ENCODE results near the gene YWHAE.
"Not testable (repeated sequence)": the region's sequence is repeated elsewhere in the genome, so short reads cannot be mapped to it uniquely, and the experiment has no call there.

The YWHAE gene

GRCh38 chr17:1373707-1374237 lies 26.2 kb downstream of the YWHAE start:
- DNase-seq, result no peak

- no peak for DNase-seq
Observed at GRCh38 chr17:1372618-1373017, 27.4 kb downstream of the YWHAE start.

- DNase-seq, result no peak
Observed at GRCh38 chr17:1371893-1372590, 28.0 kb downstream of the YWHAE start.

DNA sequence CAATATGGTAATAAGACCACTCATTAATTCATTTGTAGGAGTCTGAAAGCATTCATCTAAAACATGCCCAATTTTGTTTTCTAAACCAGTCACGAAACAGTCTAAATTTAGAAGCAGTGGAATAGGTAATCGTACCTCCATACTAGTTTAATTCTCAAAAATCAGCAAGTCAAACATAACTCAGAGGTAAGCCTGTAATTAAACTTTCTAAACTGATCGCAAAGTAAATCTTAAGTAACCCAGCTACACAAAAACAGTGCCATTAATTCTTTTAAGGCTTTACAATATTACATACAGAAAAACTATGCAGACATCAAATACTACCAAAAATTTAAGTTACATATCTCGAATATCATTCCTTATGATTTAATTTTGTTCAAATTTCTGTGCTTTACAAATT lies 31.4 kb downstream of the YWHAE start:
- no peak for DNase-seq

GRCh38 chr17:1367351-1367745 lies 32.7 kb downstream of the YWHAE start:
- no peak for DNase-seq

GRCh38 chr17:1366234-1366633 lies 33.8 kb downstream of the YWHAE start:
- DNase-seq, result no peak

DNA sequence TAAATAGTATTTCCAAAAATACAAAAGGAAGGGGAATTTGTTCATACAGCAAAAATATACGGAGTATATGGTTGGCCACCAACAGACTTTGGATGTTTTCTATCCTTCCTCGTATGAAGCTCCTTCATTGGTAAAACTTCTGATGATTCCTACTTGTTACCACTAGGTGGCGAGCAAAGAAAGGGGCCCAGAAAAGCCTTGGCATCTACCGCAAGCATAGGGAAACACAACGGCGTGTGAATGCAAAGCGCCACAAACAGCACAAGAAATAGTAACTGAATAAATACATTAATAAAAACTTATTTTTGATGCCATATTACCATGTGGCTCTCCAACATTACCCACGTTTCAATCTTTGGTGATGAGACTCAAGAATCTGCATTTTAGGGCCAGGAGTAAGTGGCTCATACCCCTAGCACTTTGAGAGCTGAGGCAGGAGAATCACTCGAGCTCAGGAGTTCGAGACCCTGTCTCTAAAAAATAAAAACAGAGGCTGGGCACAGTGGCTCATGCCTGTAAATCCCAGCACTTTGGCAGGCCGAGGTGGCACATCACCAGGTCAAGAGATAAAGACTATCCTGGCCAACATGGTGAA lies 34.5 kb downstream of the YWHAE start:
- DNase-seq, result peak; percentile 81 to 92 (median 85)

GRCh38 chr17:1362964-1363363 lies 37.1 kb downstream of the YWHAE start:
- peak; percentile 80 to 91 (median 88) for DNase-seq

DNA sequence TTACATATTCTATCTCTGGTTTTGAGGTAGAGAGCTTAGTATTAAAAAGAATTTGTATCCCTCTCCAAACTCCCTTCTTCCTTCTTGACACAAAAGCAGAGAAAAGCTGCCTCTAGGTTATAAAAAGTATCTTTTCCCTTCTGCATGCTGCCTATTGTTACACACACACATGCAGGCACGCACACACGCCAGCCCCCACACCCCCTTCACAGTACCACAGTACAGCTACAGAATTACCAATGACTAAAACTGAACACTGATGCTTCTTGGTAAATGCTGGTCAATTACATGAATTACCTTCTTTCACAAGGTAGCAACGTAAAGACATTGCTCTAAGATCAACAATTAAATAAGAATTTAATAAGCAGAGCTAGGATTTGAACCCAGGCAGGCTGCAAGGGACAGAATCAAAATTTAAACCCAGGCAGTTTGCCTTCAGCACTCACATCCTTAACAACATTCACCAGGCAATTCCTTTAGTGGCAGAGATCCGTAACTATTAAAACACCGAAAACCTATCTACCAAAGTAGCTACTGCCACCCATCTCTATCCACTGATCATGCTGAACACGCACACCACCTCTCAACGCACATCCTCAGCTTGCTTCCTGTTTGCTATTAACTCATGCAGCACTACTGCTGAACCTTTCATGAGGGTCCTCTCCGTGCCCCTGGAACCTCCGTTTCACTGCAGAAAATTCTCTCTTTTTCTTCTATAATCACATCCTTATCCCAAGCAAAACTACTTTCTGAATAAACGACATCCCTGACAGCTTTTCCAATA lies 37.8 kb downstream of the YWHAE start:
- no peak for DNase-seq

- DNase-seq, result no peak
Observed at GRCh38 chr17:1360975-1361374, 39.0 kb downstream of the YWHAE start.

- peak; percentile 33 to 53 (median 40) for DNase-seq
Observed at GRCh38 chr17:1360315-1360714, 39.7 kb downstream of the YWHAE start.

GRCh38 chr17:1354030-1354429 lies 46.0 kb downstream of the YWHAE start:
- DNase-seq, result no peak

DNA sequence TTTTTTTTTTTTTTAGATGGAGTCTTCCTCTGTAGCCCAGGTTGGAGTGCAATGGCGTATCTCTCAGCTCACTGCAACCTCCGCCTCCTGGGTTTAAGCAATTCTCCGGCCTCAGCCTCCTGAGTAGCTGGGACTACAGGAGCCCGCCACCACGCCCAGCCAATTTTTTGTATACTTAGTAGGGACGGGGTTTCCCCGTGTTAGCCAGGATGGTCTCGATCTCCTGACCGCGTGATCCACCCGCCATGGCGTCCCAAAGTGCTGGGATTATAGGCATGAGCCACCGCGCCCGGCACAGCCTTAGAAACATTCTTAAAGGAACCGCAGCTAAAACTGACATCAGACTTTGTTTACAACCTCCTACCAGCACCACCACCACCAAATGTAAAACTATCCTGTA lies 47.5 kb downstream of the YWHAE start:
- not testable (repeated sequence) for DNase-seq

DNA sequence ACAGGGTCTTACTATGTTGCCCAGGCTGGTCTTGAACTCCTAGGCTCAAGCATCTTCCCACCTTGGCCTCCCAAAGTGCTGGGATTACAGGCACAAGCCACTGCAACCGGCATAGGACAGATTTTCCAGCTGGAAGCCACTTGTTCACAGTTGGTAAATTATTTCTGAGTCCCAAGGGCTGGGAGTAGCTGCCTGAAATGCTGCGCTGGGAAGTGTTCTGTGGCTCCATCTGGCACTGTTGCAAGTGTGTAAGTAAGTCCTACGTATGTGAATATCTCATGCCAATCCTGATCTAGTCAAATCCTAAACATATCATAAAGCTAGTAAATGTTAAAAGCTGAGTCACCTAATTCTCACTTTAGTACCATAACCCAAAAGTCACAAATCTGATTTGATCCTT lies 48.1 kb downstream of the YWHAE start:
- DNase-seq, result no peak

- no peak for DNase-seq
Observed at GRCh38 chr17:1351275-1351674, 48.7 kb downstream of the YWHAE start.

DNA sequence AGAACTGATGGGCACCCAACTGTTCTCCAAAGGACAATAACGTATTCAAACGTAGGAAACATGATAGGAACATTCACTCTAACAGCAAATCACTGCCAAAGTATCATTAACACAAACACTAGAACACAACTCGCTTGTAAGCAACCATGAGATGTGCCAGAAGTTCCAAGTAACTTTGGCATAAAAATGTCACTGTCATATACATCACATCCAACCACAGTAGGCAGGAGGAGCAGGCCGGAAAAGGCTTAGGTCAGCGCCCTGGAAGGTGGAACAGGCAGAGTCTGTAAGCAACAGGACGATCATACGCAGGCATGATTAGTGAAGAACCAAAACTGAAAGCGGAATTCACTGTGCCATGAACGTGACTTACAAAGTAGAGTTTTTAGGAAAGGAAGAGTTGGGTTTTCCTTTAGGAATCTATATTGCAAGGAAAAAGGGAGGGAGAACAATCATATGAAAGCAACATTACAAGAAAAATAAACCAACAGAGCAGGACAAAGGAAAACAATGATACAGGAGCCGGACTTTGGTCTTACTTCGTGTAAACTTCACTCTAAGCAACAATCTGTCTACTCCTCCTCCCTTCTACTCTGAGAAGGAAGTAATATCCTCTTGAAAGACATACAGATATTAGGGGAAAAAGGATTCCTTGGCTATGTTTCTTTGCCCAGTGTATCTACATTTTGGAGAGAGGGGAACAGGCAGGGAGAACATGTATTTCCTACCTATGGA lies 52.3 kb downstream of the YWHAE start:
- DNase-seq, result peak in 2 of 3 donors; percentile 24

DNA sequence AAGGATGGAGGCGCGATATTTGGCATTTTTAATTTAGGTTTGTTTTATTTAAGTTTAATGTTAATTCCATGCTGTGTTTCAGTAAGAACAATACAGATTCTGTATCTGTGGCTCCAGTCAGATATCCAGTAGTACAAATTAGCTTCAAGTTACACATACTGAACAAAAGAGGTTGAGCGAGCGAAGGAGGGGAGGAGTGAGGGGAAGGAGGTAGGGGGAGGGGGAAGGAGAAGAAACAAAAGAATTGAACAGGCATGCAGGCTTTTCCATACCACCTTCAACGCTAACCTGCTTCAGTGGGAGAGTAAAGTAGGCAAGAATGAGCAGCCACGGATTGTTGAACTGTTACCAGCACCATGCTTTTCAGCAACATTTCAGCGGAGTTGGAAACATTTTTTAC lies 55.5 kb downstream of the YWHAE start:
- DNase-seq, result no peak

DNA sequence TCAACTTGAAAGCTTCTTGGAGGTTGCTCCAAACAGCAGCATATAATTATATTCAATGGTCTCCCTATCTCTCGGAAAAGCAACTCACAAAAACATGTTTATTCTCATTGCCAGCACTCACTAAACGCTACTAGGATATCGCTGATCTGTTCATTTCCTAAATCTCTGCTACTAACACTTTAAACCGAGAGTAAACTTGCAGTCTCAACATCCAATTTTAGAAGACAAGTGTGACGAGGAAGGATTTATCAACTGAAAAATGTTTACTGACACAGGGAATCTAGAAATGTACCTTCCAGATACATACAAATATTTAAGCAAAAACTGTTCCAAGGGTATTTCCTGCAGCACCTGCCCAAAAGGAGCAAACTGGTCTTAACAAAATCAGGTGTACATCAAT lies 56.5 kb downstream of the YWHAE start:
- no peak for DNase-seq

- DNase-seq, result no peak
Observed at GRCh38 chr17:1340371-1340770, 59.7 kb downstream of the YWHAE start.

DNA sequence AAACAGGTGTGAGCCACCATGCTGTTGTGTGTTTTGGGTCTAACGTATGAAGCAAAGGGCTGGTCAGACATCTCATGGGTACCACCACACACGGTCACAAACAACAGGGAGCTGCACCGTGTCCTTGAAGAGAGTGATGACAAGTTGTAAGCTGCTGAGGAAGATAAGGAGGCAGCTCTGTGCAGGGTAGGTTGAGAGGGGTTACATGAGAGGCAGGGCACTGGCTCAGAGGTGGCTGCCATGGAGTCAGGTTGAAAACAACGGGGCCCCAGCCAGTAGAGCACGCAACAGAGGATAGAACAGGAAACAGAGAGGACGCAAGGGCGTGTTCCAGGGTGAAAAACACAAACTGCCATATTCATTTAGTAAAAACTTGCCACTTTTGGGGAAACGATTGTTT lies 68.3 kb downstream of the YWHAE start:
- no peak for DNase-seq

DNA sequence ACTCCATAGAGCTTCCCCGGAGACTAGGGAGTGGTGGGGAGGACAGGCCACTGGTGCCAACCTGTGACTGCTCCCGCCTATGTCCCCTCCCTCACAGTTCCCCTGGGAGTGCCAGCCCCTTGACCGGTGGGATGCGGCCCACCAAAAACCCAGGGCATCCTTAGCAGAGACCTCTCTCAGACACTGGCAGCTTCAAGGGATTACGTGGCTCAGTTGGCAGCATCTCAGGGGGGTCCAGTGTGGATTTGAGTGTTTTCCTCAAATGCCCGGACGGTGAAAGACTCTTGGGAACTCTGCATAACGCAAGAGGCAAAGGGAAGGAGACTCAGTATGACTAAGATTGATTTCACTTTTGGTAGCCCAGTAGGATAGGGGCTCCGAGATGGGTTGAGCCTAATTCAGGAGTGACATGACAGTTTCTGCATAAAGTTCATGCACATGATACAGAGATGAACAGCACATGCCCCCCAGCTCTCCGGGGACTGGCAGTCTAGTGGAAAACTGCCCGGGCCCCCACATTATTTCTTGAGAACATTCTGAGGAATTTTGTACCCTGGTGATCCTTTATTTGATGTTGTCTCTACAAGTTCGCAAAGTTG lies 70.2 kb downstream of the YWHAE start:
- no peak for DNase-seq

- DNase-seq, result no peak
Observed at GRCh38 chr17:1328437-1328836, 71.6 kb downstream of the YWHAE start.

DNA sequence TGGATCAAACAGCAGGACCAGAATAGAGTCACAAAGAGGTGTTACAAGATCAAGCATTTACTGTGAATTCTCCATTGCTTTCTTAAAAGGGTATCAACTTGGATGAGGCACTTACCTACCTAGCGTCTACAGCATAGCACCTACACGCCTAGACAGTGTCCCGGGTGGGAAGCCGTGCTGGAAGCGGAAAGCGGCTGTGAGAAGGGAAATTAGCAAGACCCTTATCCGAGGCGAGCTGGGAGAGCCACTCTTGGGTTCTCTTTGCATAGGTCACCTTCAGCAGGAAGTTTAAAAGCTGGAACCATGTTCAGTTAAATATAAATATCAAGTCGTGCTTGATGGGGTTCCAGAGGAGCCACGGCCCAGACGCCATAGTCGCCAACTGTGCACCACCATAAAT lies 74.3 kb downstream of the YWHAE start:
- DNase-seq, result no peak

All from suppressor macrophage treated with lipopolysaccharide for 1 hour (primary cell).